K562 (cell line): ENCODE data around the gene BCKDHB. TPM values are rescaled to one million over a fixed set of nuclear protein-coding genes. Genes with fewer than 3 reads are reported as not detected.

Source experiments
- ATAC-seq: fragments of 200-7000 bp; cut with Tn5 transposase; 3 replicates; pipeline ENCODE4 v1.9.1; 2020; ENCODE audit warnings: moderate library complexity
- BruUV-seq: library from RNA; stranded (reverse); fragments of 400-500 nt; replicated peaks from 2 replicates; lab custom pipeline; 2021; lab: Mats Ljungman, UMichigan
- CTCF ChIA-PET: fragments of 300-600 bp; formaldehyde crosslinking; extraction: SDS; loops from one replicate; lab custom pipeline; 2021; ENCODE audit warnings: low intra/inter-chr PET ratio; lab: Yijun Ruan, JAX
- POLR2A ChIA-PET: fragments of 300-600, 350-650 bp; sonication (Branson Sonifier 250); formaldehyde crosslinking; extraction: SDS; loops from one replicate; lab custom pipeline; 2021; ENCODE audit warnings: antibody characterized with exemption, inconsistent platforms; lab: Yijun Ruan, JAX
- DNase-seq, 4 experiments: peaks; one replicate each; pipeline versions ENCODE4 v3.0.0 to v3.0.0-alpha.2; 2011 to 2018; ENCODE audit warnings: low spot score in 3 of 4, mixed read lengths in 3 of 4; ENCODE audit errors: extremely low read depth in 1 of 4
- FAIRE-seq: peaks from 2 replicates; lab custom pipeline; 2011; peaks lifted over from hg19 to GRCh38; lab: Jason Lieb, UNC
- H2AFZ ChIP-seq: 2 replicates; pipeline ENCODE4 v1.6.0; 2011; ENCODE audit warnings: low read depth, low read length, control low read depth, inconsistent platforms
- H3K27ac ChIP-seq: fragments of 200-600 bp; 3 replicates; pipeline ENCODE4 v1.8.0; 2011; ENCODE audit warnings: low read depth, mild to moderate bottlenecking, control low read depth, inconsistent platforms, low read length, moderate library complexity, mixed read lengths; ENCODE audit errors: extremely low read depth
- H3K27me3 ChIP-seq, 2 experiments: fragments of 300-600 bp in 1 of 2; 2 replicates in 1 of 2; 3 replicates in 1 of 2; pipeline versions ENCODE4 v1.6.0 to v1.8.0; 2011; ENCODE audit warnings: inconsistent platforms in 2 of 2, low read length in 2 of 2, mild to moderate bottlenecking in 1 of 2, mixed read lengths in 1 of 2, moderate library complexity in 1 of 2; ENCODE audit not compliant: control insufficient read depth in 2 of 2, insufficient read depth in 2 of 2
- H3K36me3 ChIP-seq: fragments of 300-600 bp; 3 replicates; pipeline ENCODE4 v1.8.0; 2011; ENCODE audit warnings: mild to moderate bottlenecking, low read length, inconsistent platforms; ENCODE audit not compliant: control insufficient read depth, insufficient read depth
- H3K4me1 ChIP-seq, 2 experiments: fragments of 200-600 bp in 1 of 2; replicated peaks in 1 of 2; 2 replicates in 1 of 2; 3 replicates in 1 of 2; pipeline versions ENCODE4 v1.5.1 to v1.8.0; 2011; ENCODE audit warnings: inconsistent platforms in 2 of 2, low read length in 2 of 2, mild to moderate bottlenecking in 1 of 2, mixed read lengths in 1 of 2, moderate library complexity in 1 of 2; ENCODE audit not compliant: control insufficient read depth in 2 of 2, insufficient read depth in 2 of 2
- H3K4me2 ChIP-seq: 2 replicates; pipeline ENCODE4 v1.6.1; 2011; ENCODE audit warnings: low read length, control low read depth, inconsistent platforms, mixed read lengths; ENCODE audit not compliant: insufficient read depth
- H3K4me3 ChIP-seq: fragments of 200-600 bp; sonication (generic), shearing (Covaris generic); 2 replicates; pipeline ENCODE4 v1.5.1; 2016; ENCODE audit warnings: control low read depth, inconsistent platforms
- H3K79me2 ChIP-seq: fragments of 200-600 bp; 3 replicates; pipeline ENCODE4 v1.8.0; 2011; ENCODE audit warnings: low read length, inconsistent platforms; ENCODE audit not compliant: control insufficient read depth, insufficient read depth
- H3K9ac ChIP-seq, 2 experiments: 2 replicates each; pipeline versions ENCODE4 v1.6.0 to v1.6.1; 2011; ENCODE audit warnings: low read depth in 2 of 2, low read length in 2 of 2, control low read depth in 1 of 2, inconsistent platforms in 1 of 2, mild to moderate bottlenecking in 1 of 2, mixed read lengths in 1 of 2; ENCODE audit not compliant: insufficient read depth in 1 of 2
- H3K9me1 ChIP-seq: one replicate; pipeline ENCODE4 v1.6.0; 2011; ENCODE audit warnings: inconsistent platforms, mild to moderate bottlenecking, low read length, moderate library complexity; ENCODE audit not compliant: control insufficient read depth, insufficient read depth
- H3K9me3 ChIP-seq: replicated peaks from 2 replicates; pipeline ENCODE4 v1.5.1; 2011; ENCODE audit warnings: low read depth, low read length, inconsistent platforms; ENCODE audit not compliant: control insufficient read depth, insufficient read depth
- H4K20me1 ChIP-seq: replicated peaks from 2 replicates; pipeline ENCODE4 v1.6.1; 2011; ENCODE audit warnings: low read length, inconsistent platforms, mixed read lengths; ENCODE audit not compliant: control insufficient read depth, insufficient read depth
- ARHGAP35 ChIP-seq: fragments of 450-650 bp; IDR thresholded peaks from 2 replicates; pipeline ENCODE4 v1.6.1; 2018; ENCODE audit not compliant: partially characterized antibody
- HDAC6 ChIP-seq: IDR thresholded peaks from 2 replicates; pipeline ENCODE4 v1.6.1; 2012; ENCODE audit warnings: low read depth, mild to moderate bottlenecking, control low read depth, inconsistent platforms, low read length, moderate library complexity
- NCOA4 ChIP-seq: fragments of 450-650 bp; IDR thresholded peaks from 2 replicates; pipeline ENCODE4 v1.6.1; 2018; ENCODE audit warnings: mild to moderate bottlenecking; ENCODE audit not compliant: partially characterized antibody
- NELFE ChIP-seq: IDR thresholded peaks from 2 replicates; pipeline ENCODE4 v1.6.1; 2011; ENCODE audit warnings: mild to moderate bottlenecking; ENCODE audit not compliant: insufficient read depth, insufficient read length
- NFIX ChIP-seq: fragments of 250-450 bp; sonication (Bioruptor Pico); IDR thresholded peaks from 2 replicates; pipeline ENCODE4 v1.4.0; 2020; ENCODE audit warnings: low read depth, mild to moderate bottlenecking, moderate library complexity
- RBM14 ChIP-seq: fragments of 200-400 bp; formaldehyde crosslinking; IDR thresholded peaks from 2 replicates; pipeline ENCODE4 v1.6.1; 2018; ENCODE audit warnings: low read depth, mild to moderate bottlenecking, low read length, moderate library complexity, borderline replicate concordance; ENCODE audit not compliant: insufficient read depth
- SIN3B ChIP-seq: fragments of 450-650 bp; IDR thresholded peaks from 2 replicates; pipeline ENCODE4 v1.6.1; 2017; ENCODE audit warnings: low read depth, mild to moderate bottlenecking, moderate library complexity
- TAF7 ChIP-seq: fragments of 450-650 bp; IDR thresholded peaks from 2 replicates; pipeline ENCODE4 v1.6.1; 2016; ENCODE audit warnings: missing genetic modification characterization, missing compliant biosample characterization
- TEAD1 ChIP-seq, 2 experiments: fragments of 450-650 bp in 1 of 2; sonication (generic) in 1 of 2; formaldehyde crosslinking; IDR thresholded peaks; 2 replicates each; pipeline versions ENCODE4 v1.4.0 to v1.8.0; 2020 to 2022; ENCODE audit warnings: mild to moderate bottlenecking in 2 of 2, missing genetic modification reagents in 1 of 2
- XRCC4 ChIP-seq: IDR thresholded peaks from one replicate; pipeline ENCODE4 v1.6.1; 2011; ENCODE audit not compliant: insufficient read depth, insufficient read length; ENCODE audit errors: extremely low read depth
- ZFP30 ChIP-seq: fragments of 250-450 bp; sonication (Bioruptor Pico); IDR thresholded peaks from 2 replicates; pipeline ENCODE4 v1.8.0; 2022; ENCODE audit warnings: moderate library complexity, mild to moderate bottlenecking, inconsistent platforms, borderline replicate concordance
- ZNF24 ChIP-seq: fragments of 450-650 bp; IDR thresholded peaks from 2 replicates; pipeline ENCODE4 v1.6.1; 2016
- ZNF282 ChIP-seq: sonication (generic); formaldehyde crosslinking; IDR thresholded peaks from 2 replicates; pipeline ENCODE4 v1.8.1; 2023; ENCODE audit warnings: missing genetic modification reagents
- ZNF311 ChIP-seq: fragments of 250-450 bp; sonication (Bioruptor Pico); IDR thresholded peaks from 2 replicates; pipeline ENCODE4 v1.4.0; 2020; ENCODE audit warnings: mild to moderate bottlenecking, moderate library complexity
- ZNF699 ChIP-seq: fragments of 250-450 bp; sonication (Bioruptor Pico); IDR thresholded peaks from 2 replicates; pipeline ENCODE4 v1.8.0; 2021; ENCODE audit warnings: mild to moderate bottlenecking, moderate library complexity; ENCODE audit not compliant: insufficient replicate concordance
- ZNF764 ChIP-seq: fragments of 250-450 bp; sonication (Bioruptor Pico); IDR thresholded peaks from 2 replicates; pipeline ENCODE4 v1.4.0; 2020; ENCODE audit warnings: low read depth, mild to moderate bottlenecking, moderate library complexity
- WGBS: fragments of 100-300 bp; shearing (Covaris generic); methylation state at CpG from one replicate; pipeline ENCODE4 v1.1.6; 2016; ENCODE audit warnings: low coverage, mixed read lengths; ENCODE audit not compliant: insufficient coverage; ENCODE audit errors: missing lambda C conversion rate; 5-methylcytosine and 5-hydroxymethylcytosine counted together
- in situ Hi-C: fragments of 300-500 bp; cut with MboI; formaldehyde crosslinking; loops from 4 replicates; pipeline ENCODE4 v1.15.0; 2018; ENCODE audit warnings: inconsistent platforms, mixed read lengths
- intact Hi-C: fragments of 100-400 bp; cut with micrococcal nuclease; formaldehyde crosslinking; loops from 2 replicates; pipeline ENCODE4 v1.14.2; 2022
- polyA plus RNA-seq, 8 experiments: library from polyadenylated mRNA; depleted of rRNA in 4 of 8; stranded (reverse) in 5 of 8; unstranded in 3 of 8; fragments of >200 nt; fragmentation: Nextera tagmentation in 2 of 8; fragmentation: Illumina TruSeq in 1 of 8; extraction: Ambion mirVana in 2 of 8; extraction: Trizol in 1 of 8; gene quantifications; 2 replicates each; pipeline versions ENCODE4 v1.2.1 to v1.2.3, GENCODE V29; 2011 to 2014; ENCODE audit warnings: inconsistent platforms in 1 of 8, missing spikeins in 1 of 8
- total RNA-seq, 7 experiments: library from RNA; depleted of rRNA in 6 of 7; stranded (reverse); fragments of >200 nt in 6 of 7; fragmentation: Illumina TruSeq in 2 of 7; extraction: Trizol in 2 of 7; gene quantifications; 2 replicates each; pipeline versions ENCODE4 v1.2.1 to v1.2.3, GENCODE V29; 2011 to 2021; ENCODE audit warnings: low replicate concordance in 1 of 7

Gene BCKDHB
- total and polyA plus RNA-seq, 9 of the 15 experiments (the other 6 are each of a cell fraction or from before 2014, with no cell fraction given), result 4.1 to 23.7 (median 7.5) TPM

DNA sequence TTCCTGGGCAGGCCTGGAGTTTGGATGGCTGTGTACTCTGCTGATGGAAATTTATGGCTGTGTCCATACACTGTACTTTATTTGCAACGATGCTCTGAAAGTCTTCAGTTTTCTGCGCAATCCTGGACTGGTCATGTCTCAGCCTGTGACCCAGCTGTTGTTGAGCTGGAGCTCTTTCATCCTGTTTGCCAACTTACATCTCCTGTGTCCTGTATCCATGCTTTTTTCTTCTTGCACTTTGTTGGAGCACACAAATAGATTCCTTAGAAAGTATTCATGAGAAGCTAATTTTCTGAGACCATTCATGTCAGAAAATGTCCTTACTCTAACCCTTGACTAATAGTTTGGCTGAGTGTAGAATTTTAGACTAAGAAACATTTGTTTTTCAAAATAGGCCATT, 251.2 kb downstream of the BCKDHB start:
- no peak for FAIRE-seq
- TF ChIP-seq TAF7 (no peak), ZNF764 (CRISPR knock-in tag) (no peak), RBM14 (no peak), NCOA4 (no peak), HDAC6 (no peak), ZNF24 (no peak), XRCC4 (no peak), SIN3B (no peak), NELFE (no peak), NFIX (no peak), ZFP30 (no peak), ZNF282 (CRISPR knock-in tag) (no peak), ZNF311 (no peak), ARHGAP35 (no peak), TEAD1 (CRISPR knock-in tag; IDR thresholded peaks at IDR 0.05) (no peak), ZNF699 (no peak)
- WGBS, result 6% methylated on average over 2 of the region's 2 CpGs
- H3K4me1 ChIP-seq, result no peaks in the 10 kb centered on the region
- CTCF ChIA-PET, result no interaction called here
- intact Hi-C loops, result no loop called here
- in situ Hi-C loops, result no loop called here
- no peaks in the 10 kb centered on the region for H3K79me2 ChIP-seq
- DNase-seq, result no peak
- no peak overlapping the region for H3K9ac ChIP-seq
- no peak overlapping the region for H3K27ac ChIP-seq
- no peak overlapping the region for H3K4me2 ChIP-seq
- H3K9me1 ChIP-seq, result no peaks in the 10 kb centered on the region
- no peak for ATAC-seq
- no peaks in the 10 kb centered on the region for H4K20me1 ChIP-seq
- no TSS peak for BruUV-seq
- POLR2A ChIA-PET, result interaction anchor here (0.7 kb wide), 1 partner anchor 18 kb away, joined by 3 read pairs; no protein-coding TSS in a partner anchor
- H2AFZ ChIP-seq, result no peak overlapping the region
- no peaks in the 10 kb centered on the region for H3K9me3 ChIP-seq
- H3K4me3 ChIP-seq, result no peak overlapping the region
- no peaks in the 10 kb centered on the region for H3K27me3 ChIP-seq
- H3K36me3 ChIP-seq, result no peaks in the 10 kb centered on the region
